IPS-18c (cell line): ENCODE measurements around the gene AGPAT4.

Experiments
- H3K4me3 ChIP-seq: 2 replicates; pipeline ENCODE4 v1.7.0; 2013; ENCODE audit warnings: low read depth, mild to moderate bottlenecking, low read length, moderate library complexity; ENCODE audit not compliant: insufficient read depth
- H3K9me3 ChIP-seq: one replicate; pipeline ENCODE4 v1.6.1; 2013; ENCODE audit warnings: mild to moderate bottlenecking, low read length, moderate library complexity; ENCODE audit not compliant: control insufficient read depth, insufficient read depth

The AGPAT4 gene

GRCh38 chr6:161242779-161243693 is 30.8 kb downstream of the AGPAT4 start:
- Histone ChIP-seq H3K4me3 (no peak overlapping the region), H3K9me3 (no peaks in the 10 kb centered on the region)

DNA sequence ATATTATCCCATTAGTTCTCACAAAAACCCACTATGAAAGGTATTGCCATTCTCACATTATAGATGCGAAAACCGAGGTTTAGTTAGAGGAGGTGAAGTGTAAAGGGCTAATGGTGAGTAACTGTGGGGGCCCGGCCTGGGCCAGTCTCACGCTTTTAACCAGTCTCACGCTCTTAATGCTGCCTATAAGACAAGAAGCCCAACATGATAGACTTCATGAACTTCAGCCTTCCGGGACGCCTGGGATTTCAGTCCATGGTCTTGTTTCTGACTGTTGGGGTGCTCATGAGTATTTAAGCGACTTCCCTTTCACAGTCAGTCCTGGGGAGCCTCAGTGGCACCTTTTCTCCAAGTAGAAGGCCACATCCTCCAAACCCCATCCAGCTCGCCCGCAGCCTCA is 31.7 kb downstream of the AGPAT4 start:
- Histone ChIP-seq H3K9me3 (no peaks in the 10 kb centered on the region), H3K4me3 (no peak overlapping the region)

DNA sequence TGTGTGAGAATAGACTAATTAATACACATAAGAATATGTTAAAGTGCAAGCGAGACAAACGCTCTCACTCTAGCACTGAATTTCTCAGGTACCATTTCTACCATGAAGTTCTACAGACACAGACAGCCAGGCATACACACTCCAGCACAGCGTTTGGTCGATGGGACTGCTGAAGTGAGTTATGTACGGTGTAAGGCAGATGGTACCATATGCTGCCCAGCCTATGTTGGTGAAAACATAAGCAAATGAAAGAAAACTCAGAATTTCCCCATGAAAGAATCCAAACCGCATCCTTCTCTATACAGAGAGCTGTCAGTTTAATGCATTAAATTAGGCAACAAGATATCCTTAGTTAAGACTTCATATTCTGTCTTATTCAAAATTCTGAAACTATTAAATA is 34.9 kb downstream of the AGPAT4 start:
- no peaks in the 10 kb centered on the region for H3K9me3 ChIP-seq

GRCh38 chr6:161238500-161238899 is 35.4 kb downstream of the AGPAT4 start:
- Histone ChIP-seq H3K4me3 (no peak overlapping the region), H3K9me3 (no peaks in the 10 kb centered on the region)

More for the DNA sequence above, 34.9 kb downstream of the AGPAT4 start:
- no peak overlapping the region for H3K4me3 ChIP-seq

DNA sequence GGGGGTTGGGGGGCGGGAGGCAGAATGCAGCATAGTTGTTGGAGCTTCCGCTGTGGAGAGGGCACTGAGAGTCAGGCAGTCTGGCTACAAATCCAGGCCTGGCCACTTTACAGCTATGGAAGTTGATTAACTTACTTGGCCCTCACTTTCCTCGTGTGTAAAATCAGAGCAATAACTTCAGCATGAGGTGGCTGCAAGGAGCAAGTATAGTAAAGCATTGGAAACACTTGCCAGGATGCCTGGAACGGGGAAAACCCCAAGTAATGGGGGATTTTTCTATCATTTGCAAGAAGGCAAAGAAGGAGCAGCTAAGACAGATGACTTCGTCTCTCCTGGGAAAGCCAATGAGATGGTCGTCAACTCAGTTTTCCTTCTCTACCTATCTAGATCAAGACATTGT is 35.8 kb downstream of the AGPAT4 start:
- Histone ChIP-seq H3K4me3 (no peak overlapping the region), H3K9me3 (no peaks in the 10 kb centered on the region)

- H3K9me3 ChIP-seq, result no peaks in the 10 kb centered on the region
- no peak overlapping the region for H3K4me3 ChIP-seq
These were observed 36.7 kb downstream of the AGPAT4 start for GRCh38 chr6:161237176-161237575.

DNA sequence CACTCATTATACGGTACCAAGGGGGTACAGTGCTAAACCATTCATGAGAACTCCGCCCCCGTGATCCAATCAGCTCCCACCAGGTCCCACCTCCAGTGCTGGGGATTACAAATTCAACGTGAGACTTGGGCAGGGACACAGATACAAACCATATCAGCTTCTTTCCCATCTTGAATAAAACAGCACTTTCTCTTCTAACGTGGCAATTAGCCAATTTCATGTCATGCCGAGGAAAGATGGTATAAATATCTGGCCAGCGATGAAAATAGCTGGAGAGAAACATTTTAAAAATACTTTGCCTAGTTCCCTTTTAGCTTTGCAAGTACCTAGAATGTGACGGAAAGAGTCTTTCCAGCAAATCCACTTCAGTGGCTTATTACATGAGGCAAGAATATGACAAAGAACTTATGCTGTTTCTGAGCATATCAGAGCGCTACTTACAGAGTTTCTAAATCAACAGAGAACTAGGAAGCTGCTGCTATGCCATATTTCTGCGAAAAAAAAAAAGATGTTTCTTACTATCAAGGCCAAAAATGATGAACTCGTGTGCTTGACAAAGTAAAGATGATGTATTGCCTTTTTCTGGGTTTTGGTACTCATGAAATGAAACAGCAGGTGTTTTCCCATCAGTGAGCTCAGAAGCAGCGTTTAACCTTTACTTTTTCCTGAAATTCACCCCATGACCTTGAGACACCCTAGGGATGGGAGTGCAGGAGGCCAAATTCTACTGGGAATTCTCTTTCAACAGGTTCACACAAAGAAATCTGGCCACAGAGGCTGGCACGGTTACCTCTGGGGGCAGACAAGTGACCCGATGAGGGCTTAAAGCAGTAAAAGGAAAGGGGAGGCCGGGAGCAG is 37.9 kb downstream of the AGPAT4 start:
- H3K4me3 ChIP-seq, result no peak overlapping the region
- H3K9me3 ChIP-seq, result no peaks in the 10 kb centered on the region

GRCh38 chr6:161233986-161234661 is 39.7 kb downstream of the AGPAT4 start:
- no peak overlapping the region; the same call in 1 of the 2 replicates for H3K4me3 ChIP-seq

DNA sequence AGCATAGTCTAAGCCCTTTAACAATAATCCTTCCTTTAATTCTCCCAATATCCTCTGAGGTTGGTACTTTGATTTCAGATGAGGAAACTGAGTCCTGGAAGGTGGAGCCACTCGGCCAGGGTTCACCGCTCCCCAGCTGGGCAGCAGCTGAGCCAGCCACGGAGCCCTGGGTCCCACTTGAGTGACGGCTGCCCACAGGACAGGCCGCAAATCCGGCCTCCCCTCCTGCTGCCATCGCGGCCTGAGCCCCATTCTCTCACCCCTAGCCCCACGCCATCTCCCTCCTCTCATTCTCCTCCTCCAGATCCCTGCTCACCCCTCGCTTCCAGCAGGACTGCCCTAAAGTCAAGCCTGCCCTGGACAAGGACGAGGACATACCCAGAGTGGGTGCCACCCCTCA is 41.4 kb downstream of the AGPAT4 start:
- no peaks in the 10 kb centered on the region for H3K9me3 ChIP-seq
- H3K4me3 ChIP-seq, result no peak overlapping the region

More at GRCh38 chr6:161233986-161234661, 39.7 kb downstream of the AGPAT4 start:
- H3K9me3 ChIP-seq, result no peaks in the 10 kb centered on the region

- no peaks in the 10 kb centered on the region for H3K9me3 ChIP-seq
- no peak overlapping the region for H3K4me3 ChIP-seq
These were observed 41.9 kb downstream of the AGPAT4 start for GRCh38 chr6:161232010-161232409.

DNA sequence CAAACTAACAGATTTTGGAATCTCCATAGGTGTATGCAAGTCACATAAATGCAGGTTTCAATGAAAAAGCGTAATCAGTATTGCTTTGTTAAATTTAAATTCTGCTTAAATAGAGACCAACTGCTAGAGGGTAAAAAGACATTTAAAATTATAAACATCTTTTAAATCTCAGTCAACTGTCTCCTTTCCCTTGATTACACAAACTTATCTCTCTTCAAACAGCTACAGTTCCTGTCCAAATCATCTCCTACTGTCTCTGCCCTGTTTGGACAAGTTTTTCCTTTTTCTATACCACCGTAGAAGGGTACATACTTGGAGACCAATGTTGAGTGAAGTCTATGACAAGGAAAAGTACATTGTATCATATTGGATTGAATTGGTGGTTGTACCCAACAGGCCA is 43.5 kb downstream of the AGPAT4 start:
- Histone ChIP-seq H3K9me3 (no peaks in the 10 kb centered on the region), H3K4me3 (no peak overlapping the region)

GRCh38 chr6:161228921-161229591 is 44.8 kb downstream of the AGPAT4 start:
- H3K4me3 ChIP-seq, result no peak overlapping the region
- H3K9me3 ChIP-seq, result no peaks in the 10 kb centered on the region

DNA sequence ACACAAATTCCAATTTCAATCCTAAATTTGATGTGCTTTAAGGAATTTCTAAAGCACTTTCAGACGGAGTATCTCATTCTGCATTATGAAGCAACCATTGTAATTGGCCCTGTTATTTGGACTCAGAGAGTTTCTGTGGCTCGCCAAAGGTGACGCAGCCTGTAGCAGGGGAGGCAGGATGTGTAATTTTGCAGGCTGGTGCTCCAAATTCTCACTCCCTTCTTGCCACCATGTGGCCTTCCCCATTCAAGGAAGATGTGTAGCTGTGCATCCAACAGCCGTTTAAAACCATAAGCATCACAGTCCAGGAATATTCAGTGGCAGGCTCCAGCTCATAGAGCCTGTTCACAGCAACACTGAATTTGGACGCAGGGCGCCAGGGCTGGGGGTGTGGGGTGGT is 45.8 kb downstream of the AGPAT4 start:
- H3K9me3 ChIP-seq, result no peaks in the 10 kb centered on the region
- H3K4me3 ChIP-seq, result no peak overlapping the region

GRCh38 chr6:161227004-161227960 is 46.6 kb downstream of the AGPAT4 start:
- H3K4me3 ChIP-seq, result no peak overlapping the region
- H3K9me3 ChIP-seq, result no peaks in the 10 kb centered on the region

DNA sequence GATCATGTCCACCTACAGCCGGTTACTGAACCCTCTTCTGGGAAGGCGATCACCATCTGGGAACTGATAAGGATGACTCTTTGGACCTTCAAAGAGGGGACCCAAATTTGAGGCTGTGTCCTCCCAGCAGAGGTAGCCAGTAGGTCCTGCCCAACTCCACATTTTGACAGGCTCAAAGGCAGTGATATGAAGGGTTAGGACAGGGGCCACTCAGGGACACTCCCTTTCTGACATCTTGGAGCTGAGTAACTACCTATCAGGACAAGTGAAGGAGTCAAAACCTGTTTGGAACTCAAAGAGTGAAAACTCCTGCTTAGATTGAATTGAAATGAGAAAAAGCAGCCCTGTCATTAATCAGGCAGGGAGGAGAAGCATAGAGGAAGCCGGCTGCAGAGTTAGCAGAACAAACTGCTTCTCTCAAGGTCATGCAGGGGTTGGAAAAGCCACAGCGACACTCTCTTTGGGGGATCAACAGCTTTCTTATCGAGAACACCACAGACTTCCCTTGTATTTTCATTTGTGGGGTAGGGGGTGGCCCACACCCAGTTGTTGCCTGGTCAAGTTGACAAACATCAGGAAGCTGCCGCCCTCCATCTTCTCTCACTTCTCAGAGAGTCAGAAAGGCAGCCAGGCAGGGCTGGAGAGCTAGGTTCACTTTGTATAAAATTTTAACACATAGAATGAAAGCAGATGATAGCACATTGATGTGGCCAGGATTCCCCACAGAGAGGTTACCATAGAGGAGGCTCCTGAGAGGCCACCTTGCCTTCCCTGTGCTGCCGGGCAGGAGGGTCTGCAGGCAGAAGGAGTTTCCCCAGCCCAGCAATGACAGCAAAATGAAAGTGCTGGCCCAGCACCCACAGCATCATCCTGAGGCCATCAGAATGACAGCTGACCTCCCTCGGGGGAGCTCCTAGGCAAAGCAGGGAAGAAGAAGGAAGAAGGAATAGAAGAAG is 47.6 kb downstream of the AGPAT4 start:
- no peaks in the 10 kb centered on the region for H3K9me3 ChIP-seq
- no peak overlapping the region for H3K4me3 ChIP-seq
